Liver (tissue), 3 donors: ENCODE data around the gene CLEC16A.

ENCODE experiments used
- FOXA1 ChIP-seq: IDR thresholded peaks from 2 replicates; pipeline ENCODE4 v1.6.1; 2016; ENCODE audit warnings: antibody characterized with exemption
- GABPA ChIP-seq, 2 donors: IDR thresholded peaks in 1 of 2; conservative IDR thresholded peaks in 1 of 2; 2 replicates each; pipeline ENCODE4 v1.6.1; 2016; ENCODE audit warnings: antibody characterized with exemption in 2 of 2, mild to moderate bottlenecking in 1 of 2, moderate library complexity in 1 of 2
- JUND ChIP-seq, 2 donors: IDR thresholded peaks; 2 replicates each; pipeline ENCODE4 v1.6.1; 2016; ENCODE audit warnings: antibody characterized with exemption in 2 of 2
- RAD21 ChIP-seq, 2 donors: IDR thresholded peaks; 2 replicates each; pipeline ENCODE4 v1.6.1; 2016; ENCODE audit warnings: antibody characterized with exemption in 2 of 2, mild to moderate bottlenecking in 2 of 2
- SP1 ChIP-seq: IDR thresholded peaks from 2 replicates; pipeline ENCODE4 v1.6.1; 2018; ENCODE audit warnings: antibody characterized with exemption, mild to moderate bottlenecking
- TAF1 ChIP-seq: conservative IDR thresholded peaks from 2 replicates; pipeline ENCODE4 v1.6.1; 2016; ENCODE audit warnings: antibody characterized with exemption, mild to moderate bottlenecking
- YY1 ChIP-seq: IDR thresholded peaks from 2 replicates; pipeline ENCODE4 v1.6.1; 2016; ENCODE audit warnings: antibody characterized with exemption, mild to moderate bottlenecking
- TF ChIP-seq, protein P1 (sequence below): fragments of 150-350 bp; IDR thresholded peaks from 2 replicates; pipeline ENCODE4 v1.5.1; 2017; ENCODE audit warnings: improper control_type of control experiment, low read depth, low read length; ENCODE audit not compliant: missing input control
- TF ChIP-seq, protein P2 (sequence below): IDR thresholded peaks from 2 replicates; pipeline ENCODE4 v1.6.1; 2016; ENCODE audit warnings: antibody characterized with exemption
- donor health status: healthy.
- donor health status: healthy.

DNA sequence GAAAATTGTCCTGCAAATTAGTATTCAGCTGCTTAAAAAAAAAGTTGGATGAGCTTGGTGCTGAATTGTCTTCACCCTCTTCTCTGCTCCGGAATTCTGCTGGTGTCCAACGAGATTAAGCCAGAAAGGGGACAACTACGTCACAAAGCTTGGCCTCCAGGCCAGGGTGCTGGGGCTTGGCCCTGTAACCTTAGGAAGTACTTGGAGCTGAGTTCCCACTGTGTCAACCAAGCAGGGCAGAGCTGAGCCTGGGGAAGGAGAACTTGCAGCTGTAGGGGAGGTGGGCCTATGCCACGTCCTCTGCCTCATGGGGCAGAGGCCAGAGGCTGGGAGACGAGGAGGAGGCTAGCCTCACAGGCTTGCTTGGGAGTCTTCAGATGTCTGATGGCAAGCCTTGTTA lies 71.2 kb downstream of the CLEC16A start:
- TF ChIP-seq JUND (IDR thresholded peaks at IDR 0.05) (no peak), SP1 (no peak), YY1 (no peak), RAD21 (IDR thresholded peaks at IDR 0.05) (no peak), FOXA1 (no peak), TAF1 (no peak), GABPA (IDR thresholded peaks at IDR 0.05 in 1 of 2, conservative IDR thresholded peaks at IDR 0.05 in 1 of 2) (no peak)
- TF ChIP-seq, protein P1, sequence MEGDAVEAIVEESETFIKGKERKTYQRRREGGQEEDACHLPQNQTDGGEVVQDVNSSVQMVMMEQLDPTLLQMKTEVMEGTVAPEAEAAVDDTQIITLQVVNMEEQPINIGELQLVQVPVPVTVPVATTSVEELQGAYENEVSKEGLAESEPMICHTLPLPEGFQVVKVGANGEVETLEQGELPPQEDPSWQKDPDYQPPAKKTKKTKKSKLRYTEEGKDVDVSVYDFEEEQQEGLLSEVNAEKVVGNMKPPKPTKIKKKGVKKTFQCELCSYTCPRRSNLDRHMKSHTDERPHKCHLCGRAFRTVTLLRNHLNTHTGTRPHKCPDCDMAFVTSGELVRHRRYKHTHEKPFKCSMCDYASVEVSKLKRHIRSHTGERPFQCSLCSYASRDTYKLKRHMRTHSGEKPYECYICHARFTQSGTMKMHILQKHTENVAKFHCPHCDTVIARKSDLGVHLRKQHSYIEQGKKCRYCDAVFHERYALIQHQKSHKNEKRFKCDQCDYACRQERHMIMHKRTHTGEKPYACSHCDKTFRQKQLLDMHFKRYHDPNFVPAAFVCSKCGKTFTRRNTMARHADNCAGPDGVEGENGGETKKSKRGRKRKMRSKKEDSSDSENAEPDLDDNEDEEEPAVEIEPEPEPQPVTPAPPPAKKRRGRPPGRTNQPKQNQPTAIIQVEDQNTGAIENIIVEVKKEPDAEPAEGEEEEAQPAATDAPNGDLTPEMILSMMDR = no peak
- TF ChIP-seq, protein P2, sequence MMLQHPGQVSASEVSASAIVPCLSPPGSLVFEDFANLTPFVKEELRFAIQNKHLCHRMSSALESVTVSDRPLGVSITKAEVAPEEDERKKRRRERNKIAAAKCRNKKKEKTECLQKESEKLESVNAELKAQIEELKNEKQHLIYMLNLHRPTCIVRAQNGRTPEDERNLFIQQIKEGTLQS = no peak
